CD8-positive, alpha-beta memory T cell (primary cell): ENCODE measurements around the gene SORCS2. TPM values are rescaled to one million over a fixed set of nuclear protein-coding genes. Genes with fewer than 3 reads are reported as not detected.

Experiments
- CTCF ChIA-PET: fragments of 350-600 bp; sonication (Branson Sonifier 250); formaldehyde crosslinking; loops from one replicate; lab custom pipeline; 2021; ENCODE audit warnings: antibody characterized with exemption; lab: Charles Lee
- POLR2A ChIA-PET: fragments of 350-600 bp; sonication (Branson Sonifier 250); formaldehyde crosslinking; loops from one replicate; lab custom pipeline; 2021; ENCODE audit warnings: antibody characterized with exemption; lab: Charles Lee
- DNase-seq, 5 donors: peaks; one replicate each; pipeline versions ENCODE4 v3.0.0 to v3.0.0-alpha.2; 2020 to 2022; ENCODE audit warnings: mixed read lengths in 1 of 5
- H3K27ac ChIP-seq: one replicate; pipeline ENCODE4 v1.7.0; 2013; ENCODE audit warnings: low read depth, mild to moderate bottlenecking, low read length, moderate library complexity
- H3K27me3 ChIP-seq: 2 replicates; pipeline ENCODE4 v1.7.0; 2013; ENCODE audit warnings: low read length, mild to moderate bottlenecking; ENCODE audit not compliant: insufficient read depth, poor library complexity, severe bottlenecking
- H3K36me3 ChIP-seq: 2 replicates; pipeline ENCODE4 v1.7.0; 2013; ENCODE audit warnings: mild to moderate bottlenecking, low read length, moderate library complexity; ENCODE audit not compliant: insufficient read depth
- H3K4me1 ChIP-seq: 2 replicates; pipeline ENCODE4 v1.7.0; 2013; ENCODE audit warnings: mild to moderate bottlenecking, low read length, moderate library complexity; ENCODE audit not compliant: insufficient read depth
- H3K4me3 ChIP-seq: 2 replicates; pipeline ENCODE4 v1.7.0; 2013; ENCODE audit warnings: mild to moderate bottlenecking, low read length
- H3K9me3 ChIP-seq: 2 replicates; pipeline ENCODE4 v1.7.0; 2013; ENCODE audit warnings: mild to moderate bottlenecking, low read length
- H3K27ac Mint-ChIP-seq, 8 donors: one replicate each; pipeline ENCODE4 v1.8.0; 2020 to 2021; ENCODE audit warnings: mixed read lengths in 8 of 8, mild to moderate bottlenecking in 6 of 8, inconsistent platforms in 3 of 8, moderate library complexity in 3 of 8
- H3K27me3 Mint-ChIP-seq, 2 donors: one replicate each; pipeline ENCODE4 v1.8.0; 2020 to 2021; ENCODE audit warnings: mixed read lengths in 2 of 2, mild to moderate bottlenecking in 1 of 2, moderate library complexity in 1 of 2
- H3K36me3 Mint-ChIP-seq, 3 donors: one replicate each; pipeline ENCODE4 v1.8.0; 2020 to 2021; ENCODE audit warnings: mixed read lengths in 3 of 3, inconsistent platforms in 1 of 3, mild to moderate bottlenecking in 1 of 3
- H3K4me1 Mint-ChIP-seq, 3 donors: one replicate each; pipeline ENCODE4 v1.8.0; 2020 to 2021; ENCODE audit warnings: mixed read lengths in 3 of 3, inconsistent platforms in 1 of 3, mild to moderate bottlenecking in 1 of 3
- H3K4me3 Mint-ChIP-seq, 7 donors: one replicate each; pipeline ENCODE4 v1.8.0; 2020 to 2021; ENCODE audit warnings: mixed read lengths in 7 of 7, mild to moderate bottlenecking in 6 of 7, moderate library complexity in 4 of 7, inconsistent platforms in 2 of 7
- H3K9me3 Mint-ChIP-seq, 5 donors: one replicate each; pipeline ENCODE4 v1.8.0; 2020 to 2022; ENCODE audit warnings: mixed read lengths in 5 of 5, mild to moderate bottlenecking in 3 of 5, moderate library complexity in 2 of 5, inconsistent platforms in 1 of 5
- polyA plus RNA-seq: library from polyadenylated mRNA; unstranded; fragments of 300-500 nt; fragmentation: Illumina TruSeq; gene quantifications from one replicate; pipeline ENCODE4 v1.2.3, GENCODE V29; 2021
- total RNA-seq, 2 experiments: library from RNA; stranded (reverse); gene quantifications; one replicate each; pipeline ENCODE4 v1.2.3, GENCODE V29; 2021

SORCS2 gene
- total and polyA plus RNA-seq, 3 experiments from 2014 or later, result not detected

DNA sequence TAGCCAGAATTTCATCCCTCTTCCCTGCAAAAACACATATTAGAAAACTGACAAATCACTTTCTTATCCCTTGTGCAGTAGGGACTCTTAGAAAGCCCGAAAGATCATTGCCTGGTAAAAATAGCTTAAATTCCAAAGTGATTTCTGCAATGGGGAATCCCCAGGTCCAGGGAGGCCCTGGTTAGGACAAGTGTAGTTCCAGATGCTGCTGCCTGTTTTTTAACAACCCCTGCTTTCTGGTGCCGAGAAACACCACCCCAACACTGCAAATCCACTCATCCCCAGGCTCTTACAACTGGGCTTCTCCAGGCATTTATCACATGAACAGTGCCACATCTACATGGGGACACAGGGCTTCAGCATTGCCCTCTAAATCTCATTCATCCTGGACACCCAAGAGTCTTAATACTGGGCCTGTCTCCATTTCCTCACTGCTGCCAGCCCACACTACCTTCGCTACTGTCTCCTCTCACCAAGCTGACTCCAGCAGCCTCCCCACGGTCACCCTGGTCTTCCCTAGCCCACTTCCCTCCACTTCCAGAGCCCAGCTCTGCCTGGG is 354.6 kb downstream of the SORCS2 start:
- Mint-ChIP-seq H3K27ac (peak overlapping the region in 1 of 8 donors; percentile 55), H3K4me1 (no peaks in the 10 kb centered on the region), H3K4me3 (no peak overlapping the region), H3K9me3 (peaks cover 0 to 7% (median 4%) of the 10 kb centered on the region in 5 donors), H3K27me3 (peaks cover 8 to 23% of the 10 kb centered on the region in 2 donors), H3K36me3 (peaks cover 0 to 9% (median 0%) of the 10 kb centered on the region in 3 donors)
- H3K36me3 ChIP-seq, result no peaks in the 10 kb centered on the region
- DNase-seq, result no peak
- ChIA-PET POLR2A (no interaction called here), CTCF (interaction anchor here (0.9 kb wide), 1 partner anchor 14 kb away, joined by 3 read pairs; no protein-coding TSS in a partner anchor)
- no peak overlapping the region for H3K4me3 ChIP-seq
- H3K27ac ChIP-seq, result no peak overlapping the region
- no peaks in the 10 kb centered on the region for H3K27me3 ChIP-seq
- no peaks in the 10 kb centered on the region for H3K4me1 ChIP-seq
- H3K9me3 ChIP-seq, result no peaks in the 10 kb centered on the region

DNA sequence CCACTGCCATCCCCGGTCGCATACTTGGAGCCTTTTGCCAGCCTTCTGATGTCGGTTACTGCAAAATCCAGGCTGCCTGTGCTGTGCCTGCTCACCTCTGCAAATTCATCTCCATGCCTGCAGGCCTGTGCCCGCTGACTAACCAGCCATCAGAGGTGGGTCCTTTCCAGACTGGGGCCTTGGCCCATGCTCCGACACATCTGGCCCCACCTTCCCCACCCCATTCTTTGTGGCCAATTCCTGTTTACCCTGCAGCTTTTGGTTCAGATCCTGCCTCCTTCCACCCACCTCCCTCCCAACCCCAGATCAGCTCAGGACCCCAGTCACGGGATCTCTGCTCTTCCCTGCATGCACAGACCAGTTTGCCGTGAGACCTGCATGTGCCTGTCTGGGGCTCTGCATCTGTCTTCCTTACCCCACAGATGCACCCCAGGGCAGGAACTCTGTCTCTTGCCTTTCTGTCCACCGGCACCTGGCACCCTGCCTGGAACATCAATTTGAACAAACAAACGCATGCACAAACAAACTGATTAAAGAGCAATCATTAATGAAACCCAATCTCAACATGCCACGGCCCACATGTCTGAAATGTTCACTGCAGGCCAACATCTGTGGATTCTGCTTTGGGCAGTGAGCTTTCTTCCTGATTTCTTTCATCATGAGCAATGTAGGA is 355.2 kb downstream of the SORCS2 start:
- peak in 1 of 5 donors; percentile 15 for DNase-seq
- Histone ChIP-seq H3K27me3 (no peaks in the 10 kb centered on the region), H3K36me3 (no peaks in the 10 kb centered on the region), H3K4me3 (no peak overlapping the region), H3K27ac (no peak overlapping the region), H3K4me1 (no peaks in the 10 kb centered on the region), H3K9me3 (no peaks in the 10 kb centered on the region)
- peaks cover 0 to 13% (median 7%) of the 10 kb centered on the region in 5 donors for H3K9me3 Mint-ChIP-seq
- H3K27ac Mint-ChIP-seq, result peak overlapping the region in 2 of 8 donors; percentile 55 to 84
- ChIA-PET POLR2A (no interaction called here), CTCF (no interaction called here)
- H3K27me3 Mint-ChIP-seq, result peaks cover 8 to 23% of the 10 kb centered on the region in 2 donors
- no peak overlapping the region for H3K4me3 Mint-ChIP-seq
- H3K4me1 Mint-ChIP-seq, result no peaks in the 10 kb centered on the region
- H3K36me3 Mint-ChIP-seq, result peaks cover 0 to 9% (median 0%) of the 10 kb centered on the region in 3 donors

DNA sequence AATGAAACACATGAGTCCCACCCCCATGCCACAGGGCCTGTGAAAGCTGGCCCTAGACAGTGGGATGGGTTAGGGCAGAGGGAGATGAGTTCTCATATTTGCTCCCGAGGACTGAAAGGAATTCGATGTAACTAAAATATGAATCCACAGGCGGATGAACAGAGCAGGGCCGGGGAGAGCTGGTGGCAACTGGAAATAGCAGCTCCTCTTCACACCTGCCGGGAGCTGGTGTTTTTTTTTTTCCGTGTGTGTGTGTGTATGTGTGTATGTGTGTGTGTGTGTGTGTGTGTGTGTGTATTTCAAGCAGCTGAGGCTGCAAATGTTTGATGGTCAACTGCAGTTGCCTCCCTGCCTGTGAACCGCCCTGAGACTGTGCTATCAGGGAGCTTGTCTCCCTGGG is 357.5 kb downstream of the SORCS2 start:
- Mint-ChIP-seq H3K4me1 (no peaks in the 10 kb centered on the region), H3K27me3 (peaks cover 8 to 23% of the 10 kb centered on the region in 2 donors), H3K27ac (no peak overlapping the region), H3K9me3 (peaks cover 13 to 35% (median 27%) of the 10 kb centered on the region in 5 donors), H3K36me3 (peaks cover 0 to 22% (median 2%) of the 10 kb centered on the region in 3 donors), H3K4me3 (no peak overlapping the region)
- Histone ChIP-seq H3K27ac (no peak overlapping the region), H3K9me3 (peaks cover 5% of the 10 kb centered on the region), H3K4me1 (no peaks in the 10 kb centered on the region), H3K27me3 (no peaks in the 10 kb centered on the region), H3K4me3 (no peak overlapping the region), H3K36me3 (no peaks in the 10 kb centered on the region)
- POLR2A ChIA-PET, result no interaction called here
- peak in 1 of 5 donors; percentile 7 for DNase-seq
- CTCF ChIA-PET, result no interaction called here

DNA sequence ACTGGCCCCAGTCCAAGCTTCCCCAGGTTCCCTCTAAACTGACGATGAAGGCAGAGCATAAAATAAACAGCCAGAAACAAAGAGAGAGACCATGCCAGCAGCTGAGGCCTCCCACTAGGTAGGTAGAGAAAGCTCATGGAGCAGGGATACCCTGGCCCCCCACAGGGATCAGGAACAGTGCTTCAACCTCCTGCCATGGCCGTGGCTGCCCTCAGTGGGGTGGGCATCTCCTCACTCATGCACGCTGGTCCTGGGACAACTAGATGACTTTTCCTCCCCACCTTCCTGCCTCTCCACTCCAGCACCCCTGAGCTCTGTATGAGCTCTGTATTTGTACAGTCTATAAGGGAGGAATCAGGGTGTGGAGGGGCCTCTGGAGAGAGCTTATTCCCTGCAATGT is 360.1 kb downstream of the SORCS2 start:
- no peak overlapping the region for H3K27ac ChIP-seq
- no peaks in the 10 kb centered on the region for H3K4me1 ChIP-seq
- H3K36me3 Mint-ChIP-seq, result peaks cover 0 to 22% (median 2%) of the 10 kb centered on the region in 3 donors
- ChIA-PET POLR2A (no interaction called here), CTCF (no interaction called here)
- no peak overlapping the region for H3K4me3 Mint-ChIP-seq
- no peaks in the 10 kb centered on the region for H3K4me1 Mint-ChIP-seq
- no peaks in the 10 kb centered on the region for H3K27me3 ChIP-seq
- H3K9me3 ChIP-seq, result peaks cover 5% of the 10 kb centered on the region
- H3K36me3 ChIP-seq, result no peaks in the 10 kb centered on the region
- no peak overlapping the region for H3K4me3 ChIP-seq
- H3K9me3 Mint-ChIP-seq, result peaks cover 17 to 45% (median 38%) of the 10 kb centered on the region in 5 donors
- peaks cover 7 to 14% of the 10 kb centered on the region in 2 donors for H3K27me3 Mint-ChIP-seq
- DNase-seq, result no peak
- H3K27ac Mint-ChIP-seq, result no peak overlapping the region

DNA sequence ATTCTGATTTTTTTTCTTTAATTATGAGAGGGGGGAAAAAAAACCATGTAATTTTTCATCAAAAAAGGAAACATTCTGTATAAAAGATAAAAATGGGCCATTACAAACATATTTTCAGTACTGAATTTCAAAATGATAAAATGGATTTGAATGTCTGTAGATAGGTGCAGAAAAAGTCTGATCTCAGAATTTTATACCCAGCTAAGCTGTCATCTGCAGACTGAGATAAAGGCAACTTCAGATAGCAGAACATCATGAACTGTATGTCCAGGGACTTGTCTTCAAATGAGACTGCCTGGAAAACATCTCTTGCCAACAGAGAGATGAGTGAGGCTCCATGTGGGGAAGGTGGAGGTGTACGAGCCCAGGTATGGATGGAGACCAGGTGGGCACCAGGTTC is 360.9 kb downstream of the SORCS2 start:
- Mint-ChIP-seq H3K36me3 (peaks cover 0 to 22% (median 2%) of the 10 kb centered on the region in 3 donors), H3K27me3 (peaks cover 4 to 10% of the 10 kb centered on the region in 2 donors), H3K4me1 (no peaks in the 10 kb centered on the region), H3K27ac (no peak overlapping the region), H3K4me3 (no peak overlapping the region), H3K9me3 (peaks cover 17 to 47% (median 38%) of the 10 kb centered on the region in 5 donors)
- no peaks in the 10 kb centered on the region for H3K36me3 ChIP-seq
- peaks cover 5% of the 10 kb centered on the region for H3K9me3 ChIP-seq
- CTCF ChIA-PET, result no interaction called here
- H3K27me3 ChIP-seq, result no peaks in the 10 kb centered on the region
- H3K27ac ChIP-seq, result no peak overlapping the region
- H3K4me1 ChIP-seq, result no peaks in the 10 kb centered on the region
- H3K4me3 ChIP-seq, result no peak overlapping the region
- POLR2A ChIA-PET, result no interaction called here
- no peak for DNase-seq

DNA sequence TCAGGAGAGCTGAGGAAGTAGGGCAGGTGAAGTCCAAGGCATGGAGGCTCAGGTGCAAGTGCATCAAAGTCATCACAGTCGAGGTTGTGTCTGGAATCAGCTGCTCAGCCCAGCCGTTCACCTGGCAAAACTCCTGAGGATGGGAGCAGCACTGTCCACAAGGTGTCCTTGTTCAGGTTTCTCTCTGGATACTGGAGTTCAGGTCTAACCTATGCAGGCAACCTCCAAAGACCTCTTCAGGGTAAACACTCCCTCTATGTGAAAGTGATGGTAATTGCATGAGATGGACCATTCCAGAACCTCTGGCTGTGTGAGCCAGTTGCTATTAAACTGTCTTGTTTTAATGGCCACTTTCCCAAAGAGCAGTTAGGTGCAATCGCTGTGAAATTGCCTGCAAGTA is 362.6 kb downstream of the SORCS2 start:
- peaks cover 0 to 4% of the 10 kb centered on the region in 2 donors for H3K27me3 Mint-ChIP-seq
- no peak overlapping the region for H3K4me3 Mint-ChIP-seq
- Histone ChIP-seq H3K27me3 (no peaks in the 10 kb centered on the region), H3K9me3 (peaks cover 5% of the 10 kb centered on the region), H3K4me1 (no peaks in the 10 kb centered on the region), H3K4me3 (no peak overlapping the region), H3K27ac (no peak overlapping the region), H3K36me3 (no peaks in the 10 kb centered on the region)
- CTCF ChIA-PET, result no interaction called here
- H3K4me1 Mint-ChIP-seq, result no peaks in the 10 kb centered on the region
- peaks cover 0 to 22% (median 2%) of the 10 kb centered on the region in 3 donors for H3K36me3 Mint-ChIP-seq
- peak in 1 of 5 donors; percentile 12 for DNase-seq
- POLR2A ChIA-PET, result no interaction called here
- H3K27ac Mint-ChIP-seq, result no peak overlapping the region
- peaks cover 17 to 47% (median 38%) of the 10 kb centered on the region in 5 donors for H3K9me3 Mint-ChIP-seq

DNA sequence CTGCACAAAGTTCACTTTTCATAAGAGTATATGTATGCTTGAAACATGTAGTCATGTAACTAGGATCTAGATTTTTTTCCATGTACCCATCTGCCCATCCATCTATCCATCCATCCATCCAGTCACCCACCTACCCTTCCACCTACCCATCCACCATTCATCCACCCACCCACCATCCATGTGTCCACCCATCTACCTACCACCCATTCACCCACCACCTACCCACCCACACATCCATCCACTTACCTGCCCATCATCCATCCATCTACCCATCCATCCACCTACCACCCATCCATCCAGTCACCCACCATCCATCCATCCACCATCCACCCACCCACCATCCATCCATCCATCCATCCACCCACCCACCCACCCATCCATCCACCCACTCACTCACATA is 364.2 kb downstream of the SORCS2 start:
- no peaks in the 10 kb centered on the region for H3K27me3 ChIP-seq
- H3K4me1 ChIP-seq, result no peaks in the 10 kb centered on the region
- no peak for DNase-seq
- ChIA-PET POLR2A (no interaction called here), CTCF (no interaction called here)
- Mint-ChIP-seq H3K36me3 (peaks cover 0 to 13% (median 2%) of the 10 kb centered on the region in 3 donors), H3K27ac (no peak overlapping the region), H3K4me3 (no peak overlapping the region), H3K4me1 (no peaks in the 10 kb centered on the region), H3K9me3 (peaks cover 17 to 42% (median 33%) of the 10 kb centered on the region in 5 donors), H3K27me3 (peaks cover 0 to 4% of the 10 kb centered on the region in 2 donors)
- H3K27ac ChIP-seq, result no peak overlapping the region
- no peak overlapping the region for H3K4me3 ChIP-seq
- H3K9me3 ChIP-seq, result peaks cover 5% of the 10 kb centered on the region
- H3K36me3 ChIP-seq, result no peaks in the 10 kb centered on the region

DNA sequence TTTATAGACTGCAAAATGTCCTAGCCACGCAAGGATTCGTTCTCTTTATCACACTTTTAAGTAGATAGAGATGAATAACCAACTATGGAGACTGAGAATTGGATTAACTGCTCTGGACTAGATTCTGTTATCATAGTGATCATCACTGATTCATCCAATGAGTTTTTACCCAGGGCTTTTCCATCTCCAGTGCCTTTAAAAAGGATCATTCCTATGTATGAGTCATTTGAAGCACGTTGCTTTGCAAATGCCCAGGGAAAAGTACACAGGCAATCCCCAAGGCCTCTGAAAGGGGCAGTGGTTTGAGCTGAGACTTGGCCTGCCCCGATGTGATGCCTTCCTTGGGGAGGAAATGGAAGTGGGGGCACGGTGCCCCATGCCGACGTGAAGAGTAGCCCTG is 365.1 kb downstream of the SORCS2 start:
- POLR2A ChIA-PET, result no interaction called here
- Mint-ChIP-seq H3K4me1 (no peaks in the 10 kb centered on the region), H3K9me3 (peaks cover 17 to 36% (median 31%) of the 10 kb centered on the region in 5 donors), H3K36me3 (peaks cover 0 to 13% (median 2%) of the 10 kb centered on the region in 3 donors), H3K27me3 (peaks cover 0 to 4% of the 10 kb centered on the region in 2 donors), H3K27ac (no peak overlapping the region), H3K4me3 (no peak overlapping the region)
- DNase-seq, result no peak
- Histone ChIP-seq H3K9me3 (peaks cover 5% of the 10 kb centered on the region), H3K4me3 (no peak overlapping the region), H3K4me1 (no peaks in the 10 kb centered on the region), H3K27ac (no peak overlapping the region), H3K36me3 (no peaks in the 10 kb centered on the region), H3K27me3 (no peaks in the 10 kb centered on the region)
- CTCF ChIA-PET, result no interaction called here
